HEK293T (cell line): ENCODE measurements around the gene SSTR5.

Experiments used
- BHLHE40 ChIP-seq: fragments of 450-650 bp; IDR thresholded peaks from 2 replicates; pipeline ENCODE4 v1.6.1; 2016; ENCODE audit warnings: mild to moderate bottlenecking, moderate library complexity, borderline replicate concordance
- FOXA1 ChIP-seq: fragments of 450-650 bp; IDR thresholded peaks from 2 replicates; pipeline ENCODE4 v1.6.1; 2016; ENCODE audit warnings: mild to moderate bottlenecking
- FOXK2 ChIP-seq: fragments of 450-650 bp; IDR thresholded peaks from 2 replicates; pipeline ENCODE4 v1.6.1; 2016; ENCODE audit warnings: mild to moderate bottlenecking
- FOXM1 ChIP-seq: fragments of 450-650 bp; IDR thresholded peaks from 2 replicates; pipeline ENCODE4 v1.6.1; 2017; ENCODE audit warnings: mild to moderate bottlenecking, borderline replicate concordance
- L3MBTL2 ChIP-seq: fragments of 450-650 bp; conservative IDR thresholded peaks from 2 replicates; pipeline ENCODE4 v1.6.1; 2016; ENCODE audit warnings: mild to moderate bottlenecking
- NFRKB ChIP-seq: fragments of 450-650 bp; IDR thresholded peaks from 2 replicates; pipeline ENCODE4 v1.6.1; 2016; ENCODE audit warnings: mild to moderate bottlenecking, moderate library complexity
- SP1 ChIP-seq: fragments of 450-650 bp; IDR thresholded peaks from 2 replicates; pipeline ENCODE4 v1.6.1; 2017
- TARDBP ChIP-seq: fragments of 450-650 bp; IDR thresholded peaks from 2 replicates; pipeline ENCODE4 v1.6.1; 2016

GRCh38 chr16:1099189-1100083, 26.9 kb downstream of the SSTR5 start:
- TF ChIP-seq FOXA1 (no peak), NFRKB (no peak), TARDBP (no peak), SP1 (no peak), BHLHE40 (no peak), FOXM1 (no peak), FOXK2 (no peak), L3MBTL2 (no peak)
